HG03039 (cell line): ENCODE results near the gene ANO1.
"Not testable (repeated sequence)": the region's sequence is repeated elsewhere in the genome, so short reads cannot be mapped to it uniquely, and the experiment has no call there.

Experiments used
- ATAC-seq: cut with Tn5 transposase; IDR thresholded peaks from one replicate; pipeline ENCODE4 v1.9.1; 2021; ENCODE audit warnings: mild to moderate bottlenecking, moderate library complexity; ENCODE audit not compliant: unreplicated experiment

The ANO1 gene

DNA sequence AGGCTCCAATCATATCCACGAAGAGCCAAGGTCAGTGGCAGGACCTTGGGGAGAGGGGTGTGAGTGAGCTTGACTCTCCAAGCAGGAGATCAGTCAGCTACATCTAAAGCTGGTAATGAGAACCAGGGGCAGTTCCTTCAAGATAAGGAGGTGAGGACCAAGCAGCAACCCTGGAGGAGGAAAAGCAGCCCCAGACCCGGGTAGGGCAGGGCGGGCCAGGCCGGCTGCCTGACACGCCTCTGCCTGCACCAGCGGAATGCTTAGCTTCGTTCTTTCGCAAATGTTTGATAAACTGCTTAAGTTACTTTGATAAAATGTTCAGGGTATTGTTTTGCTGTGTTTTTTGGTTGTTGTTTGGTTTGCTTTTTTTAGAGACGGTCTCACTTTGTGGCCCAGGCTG lies 106.3 kb downstream of the ANO1 start:
- no peak for ATAC-seq

- no peak for ATAC-seq
These were observed 107.4 kb downstream of the ANO1 start for GRCh38 chr11:70185348-70186055.

GRCh38 chr11:70186420-70186819 lies 108.3 kb downstream of the ANO1 start:
- ATAC-seq, result no peak

DNA sequence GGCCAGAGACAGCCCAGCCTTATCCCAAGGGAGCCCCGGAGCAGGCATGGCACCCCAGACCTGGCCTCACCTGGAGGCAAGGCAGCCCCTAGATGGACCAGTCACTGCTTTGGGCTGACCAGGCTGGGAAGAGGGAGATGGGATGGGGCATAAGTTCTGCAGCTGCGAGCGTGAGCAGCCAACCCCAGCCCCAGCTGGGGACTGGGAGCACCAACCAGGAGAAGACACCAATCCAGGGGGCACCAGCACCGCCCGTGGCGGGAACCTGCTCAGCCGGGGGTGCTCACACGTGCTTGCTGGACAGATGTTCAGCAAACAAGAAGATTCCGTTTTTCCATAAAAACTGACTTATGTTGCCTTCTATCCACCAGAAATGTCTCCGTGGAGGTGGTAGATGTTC lies 108.8 kb downstream of the ANO1 start:
- ATAC-seq, result no peak

GRCh38 chr11:70187771-70188170 lies 109.7 kb downstream of the ANO1 start:
- ATAC-seq, result no peak

DNA sequence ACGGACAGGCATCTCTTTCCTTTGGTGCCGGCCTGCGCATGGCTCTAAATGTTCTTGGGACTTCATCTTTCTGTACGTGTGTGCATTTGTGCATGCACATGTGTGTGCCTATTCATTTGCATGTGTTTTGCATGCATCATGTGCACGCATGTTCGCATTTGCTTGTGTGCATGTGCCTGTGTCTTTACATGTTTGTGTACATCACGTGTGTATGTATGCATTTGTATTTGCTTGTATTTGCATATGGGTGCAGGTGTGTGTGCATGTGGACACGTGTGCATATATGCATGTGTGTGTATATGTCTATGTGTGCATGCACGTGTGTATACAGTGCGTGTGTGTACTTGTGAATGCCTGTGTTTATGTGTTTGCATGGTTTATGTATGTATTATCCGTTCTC lies 111.5 kb downstream of the ANO1 start:
- no peak for ATAC-seq

- no peak for ATAC-seq
These were observed 113.5 kb downstream of the ANO1 start for GRCh38 chr11:70191495-70192140.

DNA sequence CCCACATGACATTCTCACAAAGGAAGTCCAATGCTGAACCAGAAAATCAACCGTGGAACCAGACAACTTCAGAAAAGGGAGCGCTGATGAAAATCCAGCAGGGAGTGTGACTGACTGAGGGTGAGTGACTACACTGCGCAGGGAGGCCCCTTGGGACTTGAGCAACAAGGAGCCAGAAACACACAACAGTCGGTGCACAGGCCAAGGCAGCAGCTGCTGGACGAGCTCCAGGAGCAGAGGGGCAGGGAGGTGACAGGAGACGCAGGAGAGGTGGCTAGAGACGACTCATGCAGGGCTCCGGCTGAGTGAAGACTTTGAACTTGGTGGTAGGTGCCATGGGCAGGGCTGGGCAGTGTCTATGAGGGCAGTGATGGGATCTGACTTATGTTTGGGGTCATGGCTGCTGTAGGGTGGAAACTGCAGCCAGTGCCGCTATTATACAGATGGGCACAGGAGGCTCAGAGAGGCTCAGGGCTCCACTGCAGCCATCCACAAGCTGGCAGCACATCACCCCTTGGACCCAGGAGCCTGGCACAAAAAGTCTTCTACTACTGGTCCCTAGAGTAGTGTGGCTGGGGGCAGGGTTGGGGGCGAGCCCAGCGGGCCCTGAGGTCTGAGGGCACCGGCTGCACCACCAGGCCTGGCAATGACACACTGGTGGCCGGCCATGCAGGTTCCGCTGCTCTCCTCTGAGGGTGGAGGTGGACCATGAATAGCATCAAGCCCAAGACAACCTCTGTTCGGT lies 114.7 kb downstream of the ANO1 start:
- ATAC-seq, result no peak

- no peak for ATAC-seq
These were observed 115.5 kb downstream of the ANO1 start for GRCh38 chr11:70193411-70194292.

DNA sequence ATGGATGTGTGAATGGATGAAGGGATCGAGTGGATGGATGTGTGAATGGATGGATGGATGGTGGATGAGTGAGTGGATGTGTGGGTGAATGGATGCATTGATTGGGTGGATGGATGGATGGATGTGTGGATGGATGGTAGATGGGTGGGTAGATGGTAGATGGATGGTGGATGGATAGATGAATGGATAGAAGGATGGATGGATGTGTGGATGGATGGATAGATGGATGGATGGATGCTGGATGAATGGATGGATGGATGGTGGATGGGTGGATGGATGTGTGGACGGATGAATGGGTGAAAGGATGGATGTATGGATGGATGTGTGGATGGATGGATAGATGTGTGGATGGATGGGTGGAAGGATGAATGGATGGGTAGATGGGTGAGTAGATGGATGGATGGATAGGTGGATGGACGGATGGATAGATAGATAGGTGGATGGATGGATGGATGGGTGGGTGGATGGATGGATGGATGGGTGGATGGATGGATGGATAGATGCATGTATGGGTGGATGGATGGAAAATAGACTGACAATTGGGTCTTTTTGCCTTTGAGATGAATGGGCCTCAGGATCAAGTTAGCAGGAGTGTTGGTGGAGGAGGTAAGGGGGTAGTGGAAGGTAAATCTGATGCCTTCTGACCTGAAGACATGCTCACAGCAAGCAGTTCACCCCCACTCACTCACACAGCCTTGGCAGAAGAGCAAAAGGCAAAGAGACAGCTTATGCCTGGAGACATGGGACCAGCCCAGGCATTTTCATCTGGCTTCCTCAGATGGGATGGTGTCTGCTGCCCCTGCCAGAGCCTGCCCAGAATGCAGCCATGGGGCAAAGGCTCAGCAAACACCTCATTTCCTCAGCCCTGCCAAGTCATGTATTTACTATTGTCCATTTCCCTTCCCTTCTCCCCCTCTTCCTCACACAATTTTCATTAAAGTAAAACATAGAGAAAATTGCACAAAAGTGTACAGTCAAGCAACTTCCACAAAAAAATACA lies 117.0 kb downstream of the ANO1 start:
- no peak for ATAC-seq

DNA sequence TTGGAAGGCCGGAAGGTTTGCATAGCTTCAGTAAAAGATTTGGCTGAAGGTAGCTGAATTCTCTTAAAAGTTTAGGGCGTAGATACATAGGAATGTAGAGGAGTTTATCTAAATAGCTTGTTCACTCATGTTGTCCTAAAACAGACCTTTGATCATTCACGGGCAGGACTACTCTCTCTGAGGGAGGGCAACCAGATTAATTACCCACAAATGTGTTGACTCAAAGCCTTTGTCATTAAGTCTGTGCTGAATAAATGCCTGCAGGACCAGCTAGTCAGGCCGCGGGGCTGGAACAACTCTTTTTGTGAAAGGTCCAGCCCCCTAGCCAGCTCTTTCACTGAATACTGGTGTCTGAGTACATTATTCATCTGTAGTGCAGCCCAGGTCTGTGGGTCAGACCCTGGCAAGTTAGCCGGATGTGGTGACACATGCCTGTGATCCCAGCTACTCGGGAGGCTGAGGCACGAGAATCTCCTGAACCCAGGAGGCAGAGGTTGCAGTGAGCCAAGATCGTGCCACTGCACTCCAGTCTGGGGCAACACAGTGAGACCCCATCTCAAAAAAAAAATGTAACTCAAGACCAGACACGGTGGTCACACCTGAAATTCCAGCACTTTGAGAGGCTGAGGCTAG lies 122.2 kb downstream of the ANO1 start:
- no peak for ATAC-seq

GRCh38 chr11:70201047-70201446 lies 122.9 kb downstream of the ANO1 start:
- ATAC-seq, result not testable (repeated sequence)

GRCh38 chr11:70201882-70202861 lies 124.1 kb downstream of the ANO1 start:
- ATAC-seq, result no peak

DNA sequence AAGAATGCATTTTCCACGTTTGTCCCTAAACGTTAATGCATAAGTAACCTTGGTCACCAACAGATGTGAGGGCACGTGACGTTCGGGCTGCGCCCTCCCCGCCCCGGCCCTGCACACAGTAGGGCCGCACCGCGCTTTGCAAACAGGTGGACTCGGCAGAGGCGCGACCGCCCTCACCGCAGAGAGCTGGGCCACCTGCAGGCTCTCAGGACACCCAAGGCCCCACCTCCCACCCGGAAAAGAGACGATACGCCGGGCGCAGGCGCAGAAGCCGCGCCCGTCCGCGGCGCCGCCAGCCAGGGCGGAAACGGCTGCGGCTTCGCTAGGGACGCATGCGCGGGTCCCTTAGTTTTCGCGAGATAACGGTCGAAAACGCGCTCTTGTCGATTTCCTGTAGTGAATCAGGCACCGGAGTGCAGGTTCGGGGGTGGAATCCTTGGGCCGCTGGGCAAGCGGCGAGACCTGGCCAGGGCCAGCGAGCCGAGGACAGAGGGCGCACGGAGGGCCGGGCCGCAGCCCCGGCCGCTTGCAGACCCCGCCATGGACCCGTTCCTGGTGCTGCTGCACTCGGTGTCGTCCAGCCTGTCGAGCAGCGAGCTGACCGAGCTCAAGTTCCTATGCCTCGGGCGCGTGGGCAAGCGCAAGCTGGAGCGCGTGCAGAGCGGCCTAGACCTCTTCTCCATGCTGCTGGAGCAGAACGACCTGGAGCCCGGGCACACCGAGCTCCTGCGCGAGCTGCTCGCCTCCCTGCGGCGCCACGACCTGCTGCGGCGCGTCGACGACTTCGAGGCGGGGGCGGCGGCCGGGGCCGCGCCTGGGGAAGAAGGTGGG lies 125.0 kb downstream of the ANO1 start, which contains the start of gene FADD:
TSS of gene FADD (plus strand) at position 377 of the 831 bp plus-strand sequence. CDS start at position 541, 164 bp downstream.
- peak; percentile 63 for ATAC-seq

DNA sequence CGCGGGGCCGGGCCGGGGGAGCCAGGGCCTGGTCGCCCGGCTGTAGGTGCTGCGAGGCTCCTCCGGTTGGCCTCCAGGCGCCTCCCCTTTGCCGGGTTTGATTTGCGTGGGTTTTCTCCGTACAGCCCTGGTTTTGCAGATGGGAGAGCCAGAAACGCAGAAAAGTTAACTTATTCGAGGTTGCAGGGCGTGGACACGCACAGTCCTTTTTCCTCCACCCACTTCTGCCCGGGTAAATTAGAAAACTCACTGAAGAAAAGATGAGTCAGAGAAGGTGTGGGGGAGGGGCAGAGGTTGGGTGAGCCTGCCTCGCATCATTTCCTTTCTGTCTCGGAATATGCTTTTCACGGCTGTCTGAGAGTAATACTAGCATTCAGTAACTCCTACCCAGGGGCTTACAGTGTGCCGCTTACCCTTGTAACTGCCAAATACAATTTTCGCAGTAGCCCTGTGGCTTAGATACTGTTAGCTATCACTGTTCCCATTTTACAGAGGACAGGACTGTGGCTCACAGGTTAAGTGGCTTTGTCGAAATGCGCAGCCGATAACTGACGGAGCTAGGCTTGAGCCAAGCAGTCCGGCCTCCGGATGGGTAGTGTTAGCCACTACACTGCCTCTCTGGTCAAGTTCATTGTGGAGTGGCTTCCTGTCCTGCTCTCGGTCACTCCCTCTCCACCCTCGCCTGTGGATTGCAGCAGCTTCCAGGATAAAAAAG lies 125.8 kb downstream of the ANO1 start:
- ATAC-seq, result peak; percentile 22

GRCh38 chr11:70204466-70204799 lies 126.3 kb downstream of the ANO1 start:
- ATAC-seq, result no peak
